Mesenchymal stem cell (in vitro differentiated cells and primary cell): ENCODE data around the gene FAM163A.
A peak's percentile ranks its signal among the peaks of the same experiment; 100 is the strongest.

Experiments used
- DNase-seq: peaks from one replicate; pipeline ENCODE4 v3.0.0-alpha.2; 2013
- H2AFZ ChIP-seq: one replicate; pipeline ENCODE4 v1.6.1; 2013; ENCODE audit warnings: low read depth, mild to moderate bottlenecking, control low read depth, inconsistent platforms, low read length, moderate library complexity
- H2AK5ac ChIP-seq: 2 replicates; pipeline ENCODE4 v1.6.1; 2013; ENCODE audit warnings: low read length, moderate library complexity, mild to moderate bottlenecking, inconsistent platforms; ENCODE audit not compliant: severe bottlenecking
- H2BK120ac ChIP-seq: one replicate; pipeline ENCODE4 v1.6.1; 2013; ENCODE audit warnings: low read depth, mild to moderate bottlenecking, inconsistent platforms, low read length, moderate library complexity
- H2BK12ac ChIP-seq, 2 experiments: one replicate each; pipeline ENCODE4 v1.6.1; 2013; ENCODE audit warnings: inconsistent platforms in 2 of 2, low read length in 2 of 2, mild to moderate bottlenecking in 2 of 2, moderate library complexity in 2 of 2, control low read depth in 1 of 2
- H2BK15ac ChIP-seq: one replicate; pipeline ENCODE4 v1.6.1; 2013; ENCODE audit warnings: mild to moderate bottlenecking, low read depth, inconsistent platforms; ENCODE audit not compliant: poor library complexity, severe bottlenecking
- H2BK5ac ChIP-seq: 2 replicates; pipeline ENCODE4 v1.6.1; 2013; ENCODE audit warnings: low read depth, mild to moderate bottlenecking, low read length, control low read depth, inconsistent platforms; ENCODE audit not compliant: poor library complexity, severe bottlenecking
- H3K14ac ChIP-seq, 2 experiments: one replicate each; pipeline ENCODE4 v1.6.1; 2013; ENCODE audit warnings: inconsistent platforms in 2 of 2, low read length in 2 of 2, control low read depth in 1 of 2, mild to moderate bottlenecking in 1 of 2, moderate library complexity in 1 of 2
- H3K18ac ChIP-seq, 2 experiments: one replicate each; pipeline ENCODE4 v1.6.1; 2013; ENCODE audit warnings: inconsistent platforms in 2 of 2, low read length in 2 of 2, control low read depth in 1 of 2, low read depth in 1 of 2, mild to moderate bottlenecking in 1 of 2
- H3K23ac ChIP-seq, 2 experiments: one replicate each; pipeline ENCODE4 v1.6.1; 2013; ENCODE audit warnings: inconsistent platforms in 2 of 2, low read length in 2 of 2, mild to moderate bottlenecking in 2 of 2, moderate library complexity in 2 of 2, control low read depth in 1 of 2
- H3K27ac ChIP-seq: 2 replicates; pipeline ENCODE4 v1.5.1; 2013; ENCODE audit warnings: mild to moderate bottlenecking, moderate library complexity, low read length, control low read depth, inconsistent platforms; ENCODE audit not compliant: poor library complexity, severe bottlenecking
- H3K27me3 ChIP-seq, 2 experiments: 2 replicates each; pipeline versions ENCODE4 v1.6.1 to v1.7.0; 2013; ENCODE audit warnings: low read length in 2 of 2, mild to moderate bottlenecking in 2 of 2, moderate library complexity in 2 of 2, control low read depth in 1 of 2, inconsistent platforms in 1 of 2; ENCODE audit not compliant: control insufficient read depth in 1 of 2, insufficient read depth in 1 of 2
- H3K36me3 ChIP-seq, 2 experiments: 2 replicates each; pipeline versions ENCODE4 v1.6.1 to v1.7.0; 2013; ENCODE audit warnings: low read length in 2 of 2, control low read depth in 1 of 2, inconsistent platforms in 1 of 2, low read depth in 1 of 2, mild to moderate bottlenecking in 1 of 2; ENCODE audit not compliant: insufficient read depth in 2 of 2, control insufficient read depth in 1 of 2
- H3K4ac ChIP-seq, 2 experiments: one replicate each; pipeline ENCODE4 v1.6.1; 2013; ENCODE audit warnings: inconsistent platforms in 2 of 2, low read length in 2 of 2, mild to moderate bottlenecking in 2 of 2, moderate library complexity in 2 of 2, control low read depth in 1 of 2, low read depth in 1 of 2
- H3K4me1 ChIP-seq: 2 replicates; pipeline ENCODE4 v1.6.1; 2013; ENCODE audit warnings: low read depth, low read length, control low read depth; ENCODE audit not compliant: control insufficient read depth, insufficient read depth
- H3K4me2 ChIP-seq: 2 replicates; pipeline ENCODE4 v1.6.1; 2013; ENCODE audit warnings: low read length, mild to moderate bottlenecking, inconsistent platforms; ENCODE audit not compliant: poor library complexity, severe bottlenecking
- H3K4me3 ChIP-seq, 2 experiments: 2 replicates each; pipeline versions ENCODE4 v1.5.1 to v1.7.0; 2013; ENCODE audit warnings: low read length in 2 of 2, mild to moderate bottlenecking in 2 of 2, control low read depth in 1 of 2, low read depth in 1 of 2; ENCODE audit not compliant: insufficient read depth in 1 of 2
- H3K79me1 ChIP-seq: replicated peaks from 2 replicates; pipeline ENCODE4 v1.6.1; 2013; ENCODE audit warnings: mild to moderate bottlenecking, control low read depth, low read length, inconsistent platforms; ENCODE audit not compliant: poor library complexity, severe bottlenecking
- H3K9ac ChIP-seq: 2 replicates; pipeline ENCODE4 v1.7.0; 2013; ENCODE audit warnings: mild to moderate bottlenecking, low read length, moderate library complexity
- H3K9me3 ChIP-seq: 2 replicates; pipeline ENCODE4 v1.7.0; 2013; ENCODE audit warnings: mild to moderate bottlenecking, low read length; ENCODE audit not compliant: control insufficient read depth
- H4K8ac ChIP-seq: one replicate; pipeline ENCODE4 v1.6.1; 2013; ENCODE audit warnings: inconsistent platforms, mild to moderate bottlenecking, low read length, moderate library complexity
- H4K91ac ChIP-seq: one replicate; pipeline ENCODE4 v1.6.1; 2013; ENCODE audit warnings: mild to moderate bottlenecking, low read length, inconsistent platforms
- WGBS: methylation state at CpG from one replicate; pipeline ENCODE4 v1.1.7; 2013; ENCODE audit warnings: mixed read lengths; 5-methylcytosine and 5-hydroxymethylcytosine counted together

FAM163A gene

GRCh38 chr1:179750630-179751029 is 7.5 kb downstream of the FAM163A start:
- H3K4me2 ChIP-seq: no peak overlapping the region
- H2AFZ ChIP-seq: no peak overlapping the region
- H2BK12ac ChIP-seq: no peak overlapping the region
- H3K27me3 ChIP-seq: peaks cover 28 to 29% of the 10 kb centered on the region in 2 experiments
- no peak overlapping the region for H3K14ac ChIP-seq
- no peaks in the 10 kb centered on the region for H3K4me1 ChIP-seq
- no peak overlapping the region for H3K27ac ChIP-seq
- no peak overlapping the region for H3K9ac ChIP-seq
- no peak overlapping the region for H4K8ac ChIP-seq
- DNase-seq: no peak
- no peak overlapping the region for H2AK5ac ChIP-seq
- peaks cover 6% of the 10 kb centered on the region for H3K9me3 ChIP-seq
- no peak overlapping the region for H3K18ac ChIP-seq
- H4K91ac ChIP-seq: no peak overlapping the region
- no peak overlapping the region for H2BK15ac ChIP-seq
- WGBS: 18% methylated on average over 1 of the region's 1 CpG
- no peak overlapping the region for H3K4ac ChIP-seq
- H3K36me3 ChIP-seq: no peaks in the 10 kb centered on the region
- no peak overlapping the region for H3K23ac ChIP-seq
- H2BK120ac ChIP-seq: no peak overlapping the region
- no peak overlapping the region for H2BK5ac ChIP-seq
- no peaks in the 10 kb centered on the region for H3K79me1 ChIP-seq
- no peak overlapping the region for H3K4me3 ChIP-seq

GRCh38 chr1:179753061-179753460 is 10.0 kb downstream of the FAM163A start:
- no peak overlapping the region for H3K4me2 ChIP-seq
- no peak overlapping the region for H2BK12ac ChIP-seq
- H3K14ac ChIP-seq: no peak overlapping the region
- H3K9me3 ChIP-seq: peaks cover 6% of the 10 kb centered on the region
- no peak overlapping the region for H4K91ac ChIP-seq
- H3K4me3 ChIP-seq: no peak overlapping the region
- H3K23ac ChIP-seq: no peak overlapping the region
- H3K79me1 ChIP-seq: no peaks in the 10 kb centered on the region
- H3K9ac ChIP-seq: no peak overlapping the region
- H2AFZ ChIP-seq: no peak overlapping the region
- H3K27me3 ChIP-seq: peaks cover 16 to 28% of the 10 kb centered on the region in 2 experiments
- H4K8ac ChIP-seq: no peak overlapping the region
- H2BK120ac ChIP-seq: no peak overlapping the region
- no peaks in the 10 kb centered on the region for H3K36me3 ChIP-seq
- no peak overlapping the region for H3K27ac ChIP-seq
- no peak overlapping the region for H2AK5ac ChIP-seq
- no peak overlapping the region for H3K4ac ChIP-seq
- H3K4me1 ChIP-seq: no peaks in the 10 kb centered on the region
- no peak overlapping the region for H2BK15ac ChIP-seq
- H3K18ac ChIP-seq: no peak overlapping the region
- DNase-seq: no peak
- no peak overlapping the region for H2BK5ac ChIP-seq

- Histone ChIP-seq H2BK5ac (no peak overlapping the region), H3K36me3 (no peaks in the 10 kb centered on the region), H3K27me3 (peaks cover 17 to 39% of the 10 kb centered on the region in 2 experiments), H3K79me1 (no peaks in the 10 kb centered on the region), H2AFZ (no peak overlapping the region), H2BK120ac (no peak overlapping the region), H4K8ac (no peak overlapping the region), H3K9me3 (peaks cover 6% of the 10 kb centered on the region), H3K4me3 (no peak overlapping the region), H3K4me2 (no peak overlapping the region), H3K27ac (no peak overlapping the region), H3K9ac (no peak overlapping the region), H3K4ac (no peak overlapping the region), H3K4me1 (no peaks in the 10 kb centered on the region), H3K14ac (no peak overlapping the region), H2BK15ac (no peak overlapping the region), H2BK12ac (no peak overlapping the region), H2AK5ac (no peak overlapping the region), H4K91ac (no peak overlapping the region), H3K18ac (no peak overlapping the region), H3K23ac (no peak overlapping the region)
- DNase-seq: peak; percentile 34
- WGBS: 89% methylated on average over 2 of the region's 4 CpGs
Measured at GRCh38 chr1:179754041-179754624, 11.0 kb downstream of the FAM163A start.

GRCh38 chr1:179757933-179758332 is 14.8 kb downstream of the FAM163A start:
- WGBS: 81% methylated on average over 3 of the region's 4 CpGs
- H2BK15ac ChIP-seq: no peak overlapping the region
- H3K14ac ChIP-seq: no peak overlapping the region
- H3K27ac ChIP-seq: no peak overlapping the region
- peaks cover 18 to 45% of the 10 kb centered on the region in 2 experiments for H3K27me3 ChIP-seq
- no peak overlapping the region for H3K23ac ChIP-seq
- no peaks in the 10 kb centered on the region for H3K79me1 ChIP-seq
- H3K18ac ChIP-seq: no peak overlapping the region
- no peak overlapping the region for H2BK120ac ChIP-seq
- H3K4me3 ChIP-seq: no peak overlapping the region
- no peak overlapping the region for H2AFZ ChIP-seq
- no peak for DNase-seq
- no peaks in the 10 kb centered on the region for H3K36me3 ChIP-seq
- H3K9ac ChIP-seq: no peak overlapping the region
- no peak overlapping the region for H4K91ac ChIP-seq
- H3K9me3 ChIP-seq: peaks cover under 1% of the 10 kb centered on the region
- no peak overlapping the region for H4K8ac ChIP-seq
- H2BK5ac ChIP-seq: no peak overlapping the region
- no peak overlapping the region for H3K4me2 ChIP-seq
- H3K4ac ChIP-seq: no peak overlapping the region
- H2AK5ac ChIP-seq: no peak overlapping the region
- H3K4me1 ChIP-seq: no peaks in the 10 kb centered on the region
- no peak overlapping the region for H2BK12ac ChIP-seq
